WTC11 (cell line): Measurements from ENCODE around the gene SYNCRIP. TPM values are rescaled to one million over a fixed set of nuclear protein-coding genes. Genes with fewer than 3 reads are reported as not detected.

Experiments used
- ATAC-seq: fragments of 200-7000 bp; cut with Tn5 transposase; 2 replicates; pipeline ENCODE4 v1.10.0; 2021; ENCODE audit warnings: mild to moderate bottlenecking, moderate library complexity
- CTCF ChIA-PET: fragments of 300-600 bp; sonication (Branson Sonifier 250); formaldehyde crosslinking; loops from one replicate; lab custom pipeline; 2021; ENCODE audit warnings: antibody characterized with exemption; lab: Charles Lee
- POLR2A ChIA-PET: fragments of 350-600 bp; sonication (Branson Sonifier 250); formaldehyde crosslinking; loops from one replicate; lab custom pipeline; 2021; ENCODE audit warnings: antibody characterized with exemption; lab: Charles Lee
- DNase-seq: peaks from one replicate; pipeline ENCODE4 v3.0.0; 2021; ENCODE audit warnings: low spot score
- H3K27ac Mint-ChIP-seq: 2 replicates; pipeline ENCODE4 v1.8.0; 2021; ENCODE audit warnings: mixed read lengths
- H3K27me3 Mint-ChIP-seq: 2 replicates; pipeline ENCODE4 v1.8.0; 2021; ENCODE audit warnings: low read depth, mild to moderate bottlenecking, moderate library complexity, mixed read lengths
- H3K36me3 Mint-ChIP-seq: 2 replicates; pipeline ENCODE4 v1.8.0; 2021; ENCODE audit warnings: mixed read lengths
- H3K4me1 Mint-ChIP-seq: 2 replicates; pipeline ENCODE4 v1.8.0; 2022; ENCODE audit warnings: mixed read lengths
- H3K4me3 Mint-ChIP-seq: 2 replicates; pipeline ENCODE4 v1.8.0; 2021; ENCODE audit warnings: mild to moderate bottlenecking, moderate library complexity, mixed read lengths
- H3K9me3 Mint-ChIP-seq: 2 replicates; pipeline ENCODE4 v1.8.0; 2021; ENCODE audit warnings: mixed read lengths
- CREM ChIP-seq: sonication (generic); formaldehyde crosslinking; IDR thresholded peaks from 2 replicates; pipeline ENCODE4 v1.8.1; 2022; ENCODE audit warnings: mild to moderate bottlenecking, missing genetic modification reagents, moderate library complexity
- FOXK1 ChIP-seq: sonication (generic); formaldehyde crosslinking; IDR thresholded peaks from 2 replicates; pipeline ENCODE4 v1.8.0; 2022; ENCODE audit warnings: mild to moderate bottlenecking, moderate library complexity, missing genetic modification reagents
- GTF2I ChIP-seq: fragments of 250-450 bp; sonication (Bioruptor Pico); conservative IDR thresholded peaks from 2 replicates; pipeline ENCODE4 v1.4.0; 2021; ENCODE audit warnings: mild to moderate bottlenecking
- HMGXB4 ChIP-seq: sonication (generic); formaldehyde crosslinking; IDR thresholded peaks from 2 replicates; pipeline ENCODE4 v1.8.1; 2023; ENCODE audit warnings: mild to moderate bottlenecking, moderate library complexity, missing genetic modification reagents
- MXD4 ChIP-seq: fragments of 250-450 bp; sonication (Bioruptor Pico); IDR thresholded peaks from 2 replicates; pipeline ENCODE4 v1.8.0; 2021; ENCODE audit warnings: mild to moderate bottlenecking, moderate library complexity, borderline replicate concordance
- MYBL2 ChIP-seq: sonication (generic); formaldehyde crosslinking; IDR thresholded peaks from 2 replicates; pipeline ENCODE4 v1.8.1; 2023; ENCODE audit warnings: mild to moderate bottlenecking, moderate library complexity, missing genetic modification reagents
- NR2C2 ChIP-seq: sonication (generic); formaldehyde crosslinking; IDR thresholded peaks from 2 replicates; pipeline ENCODE4 v1.8.0; 2022; ENCODE audit warnings: mild to moderate bottlenecking, missing genetic modification reagents
- PREB ChIP-seq: sonication (generic); formaldehyde crosslinking; IDR thresholded peaks from 2 replicates; pipeline ENCODE4 v1.8.1; 2022; ENCODE audit warnings: mild to moderate bottlenecking, missing genetic modification reagents, moderate library complexity, borderline replicate concordance
- RORB ChIP-seq: fragments of 250-450 bp; sonication (Bioruptor Pico); IDR thresholded peaks from 2 replicates; pipeline ENCODE4 v1.9.0; 2021; ENCODE audit warnings: mild to moderate bottlenecking
- STAT6 ChIP-seq: sonication (generic); formaldehyde crosslinking; conservative IDR thresholded peaks from 2 replicates; pipeline ENCODE4 v1.8.1; 2023; ENCODE audit warnings: mild to moderate bottlenecking, low read depth, missing genetic modification reagents, moderate library complexity
- TEAD1 ChIP-seq: sonication (generic); formaldehyde crosslinking; IDR thresholded peaks from 2 replicates; pipeline ENCODE4 v1.8.0; 2022; ENCODE audit warnings: mild to moderate bottlenecking, missing genetic modification reagents
- USF1 ChIP-seq: sonication (generic); formaldehyde crosslinking; IDR thresholded peaks from 2 replicates; pipeline ENCODE4 v1.8.0; 2022; ENCODE audit warnings: mild to moderate bottlenecking, missing genetic modification reagents
- ZBTB21 ChIP-seq: sonication (generic); formaldehyde crosslinking; IDR thresholded peaks from 2 replicates; pipeline ENCODE4 v1.8.1; 2023; ENCODE audit warnings: mild to moderate bottlenecking, missing genetic modification reagents, borderline replicate concordance
- ZNF121 ChIP-seq: sonication (generic); formaldehyde crosslinking; IDR thresholded peaks from 2 replicates; pipeline ENCODE4 v1.8.0; 2023; ENCODE audit warnings: missing genetic modification reagents
- ZNF138 ChIP-seq: sonication (generic); formaldehyde crosslinking; conservative IDR thresholded peaks from 2 replicates; pipeline ENCODE4 v1.8.1; 2022; ENCODE audit warnings: mild to moderate bottlenecking, moderate library complexity, missing genetic modification reagents
- ZNF219 ChIP-seq: sonication (generic); formaldehyde crosslinking; IDR thresholded peaks from 2 replicates; pipeline ENCODE4 v1.8.0; 2023; ENCODE audit warnings: missing genetic modification reagents, mild to moderate bottlenecking, borderline replicate concordance
- ZNF281 ChIP-seq: sonication (generic); formaldehyde crosslinking; IDR thresholded peaks from 2 replicates; pipeline ENCODE4 v1.8.0; 2023; ENCODE audit warnings: mild to moderate bottlenecking, missing genetic modification reagents
- ZNF317 ChIP-seq: sonication (generic); formaldehyde crosslinking; IDR thresholded peaks from 2 replicates; pipeline ENCODE4 v1.8.1; 2023; ENCODE audit warnings: low read depth, mild to moderate bottlenecking, moderate library complexity, missing genetic modification reagents, borderline replicate concordance
- ZNF396 ChIP-seq: fragments of 250-450 bp; sonication (Bioruptor Pico); IDR thresholded peaks from 2 replicates; pipeline ENCODE4 v1.8.0; 2021; ENCODE audit warnings: mild to moderate bottlenecking, moderate library complexity, borderline replicate concordance
- ZNF671 ChIP-seq: fragments of 250-450 bp; sonication (Bioruptor Pico); IDR thresholded peaks from 2 replicates; pipeline ENCODE4 v1.8.0; 2021; ENCODE audit warnings: mild to moderate bottlenecking
- total RNA-seq: library from RNA; stranded (reverse); gene quantifications from 3 replicates; pipeline ENCODE4 v1.2.3, GENCODE V29; 2021

SYNCRIP gene
- total RNA-seq, 1 experiment from 2014 or later: 150 TPM

- H3K36me3 Mint-ChIP-seq: peaks cover 49% of the 10 kb centered on the region
- CTCF ChIA-PET: interaction anchor here (0.7 to 2.1 kb wide), 2 partner anchors 37 to 365 kb away, joined by 3 to 7 read pairs; partner anchors contain the start of gene SYNCRIP
- peak overlapping the region; percentile 91 for H3K27ac Mint-ChIP-seq
Observed at GRCh38 chr6:85679445-85680123, 36.9 kb upstream of the SYNCRIP start.

GRCh38 chr6:85678602-85679444 lies 36.1 kb upstream of the SYNCRIP start:
- peak; percentile 81 for ATAC-seq
- peak overlapping the region; percentile 91 for H3K27ac Mint-ChIP-seq
- H3K36me3 Mint-ChIP-seq: peaks cover 56% of the 10 kb centered on the region
- H3K4me3 Mint-ChIP-seq: peak overlapping the region; percentile 96
- peaks cover 3% of the 10 kb centered on the region; the same call in 1 of the 2 replicates for H3K27me3 Mint-ChIP-seq
- peaks cover 42% of the 10 kb centered on the region for H3K4me1 Mint-ChIP-seq
- ChIA-PET CTCF (interaction anchor here (0.7 to 2.1 kb wide), 2 partner anchors 36 to 364 kb away, joined by 3 to 7 read pairs; partner anchors contain the start of gene SYNCRIP), POLR2A (interaction anchor here (0.6 to 3.0 kb wide), 17 partner anchors 9 to 1730 kb away, joined by 3 to 102 read pairs (median 5); partner anchors contain the start of genes NT5E, SNX14 and SYNCRIP)
- H3K9me3 Mint-ChIP-seq: peaks cover 7% of the 10 kb centered on the region
- peak; percentile 96 for DNase-seq
- peak; percentile 61 for TF ChIP-seq MYBL2 (CRISPR knock-in tag)
- 0 out of 2 replicates have a peak, but pooled peaks have one; percentile 70 for TF ChIP-seq ZBTB21 (CRISPR knock-in tag)
- TF ChIP-seq NR2C2 (CRISPR knock-in tag): no peak; the same call in 1 of the 2 replicates
- TF ChIP-seq MXD4 (CRISPR knock-in tag): no peak
- peak; percentile 72; the same call in 1 of the 2 replicates for TF ChIP-seq ZNF138
- TF ChIP-seq USF1: peak; percentile 66
- no peak for TF ChIP-seq ZNF396
- TF ChIP-seq RORB: peak; percentile 95
- 0 out of 2 replicates have a peak, but pooled peaks have one; percentile 11 for TF ChIP-seq ZNF317 (CRISPR knock-in tag)
- TF ChIP-seq ZNF281 (CRISPR knock-in tag): 0 out of 2 replicates have a peak, but pooled peaks have one; percentile 41
- no peak for TF ChIP-seq STAT6 (CRISPR knock-in tag)
- no peak; the same call in none of the 2 replicates for TF ChIP-seq TEAD1 (CRISPR knock-in tag)
- TF ChIP-seq PREB (CRISPR knock-in tag): 0 out of 2 replicates have a peak, but pooled peaks have one; percentile 28
- no peak for TF ChIP-seq GTF2I (CRISPR knock-in tag)
- TF ChIP-seq CREM (CRISPR knock-in tag): peak; percentile 56
- TF ChIP-seq ZNF671 (CRISPR knock-in tag): peak; percentile 76
- TF ChIP-seq ZNF219 (CRISPR knock-in tag): no peak

More at GRCh38 chr6:85679445-85680123, 36.9 kb upstream of the SYNCRIP start:
- ATAC-seq (no peak), DNase-seq (no peak)
- POLR2A ChIA-PET: interaction anchor here (1.5 to 3.0 kb wide), 6 partner anchors 10 to 86 kb away, joined by 6 to 102 read pairs (median 10); partner anchors contain the start of genes SNX14 and SYNCRIP
- H3K27me3 Mint-ChIP-seq: peaks cover 3% of the 10 kb centered on the region; the same call in 1 of the 2 replicates
- peaks cover 35% of the 10 kb centered on the region for H3K4me1 Mint-ChIP-seq
- H3K4me3 Mint-ChIP-seq: peak overlapping the region; percentile 96
- TF ChIP-seq HMGXB4 (CRISPR knock-in tag) (0 out of 2 replicates have a peak, but pooled peaks have one; percentile 15), MXD4 (CRISPR knock-in tag) (peak; percentile 50; the same call in 1 of the 2 replicates), FOXK1 (CRISPR knock-in tag) (no peak), RORB (no peak), GTF2I (CRISPR knock-in tag) (peak; percentile 84), ZNF121 (CRISPR knock-in tag) (0 out of 2 replicates have a peak, but pooled peaks have one; percentile 69)
- peaks cover 7% of the 10 kb centered on the region for H3K9me3 Mint-ChIP-seq
